Hair follicular keratinocyte (primary cell): ENCODE results near the gene TMTC2. TPM values are rescaled to one million over a fixed set of nuclear protein-coding genes. Genes with fewer than 3 reads are reported as not detected.

Source experiments
- total RNA-seq: library from RNA; depleted of rRNA; stranded (reverse); fragments of >200 nt; gene quantifications from 2 replicates; pipeline ENCODE4 v1.2.3, GENCODE V29; 2015

Gene TMTC2
- total RNA-seq = 2.4 and 3.1 TPM in 2 replicates

DNA sequence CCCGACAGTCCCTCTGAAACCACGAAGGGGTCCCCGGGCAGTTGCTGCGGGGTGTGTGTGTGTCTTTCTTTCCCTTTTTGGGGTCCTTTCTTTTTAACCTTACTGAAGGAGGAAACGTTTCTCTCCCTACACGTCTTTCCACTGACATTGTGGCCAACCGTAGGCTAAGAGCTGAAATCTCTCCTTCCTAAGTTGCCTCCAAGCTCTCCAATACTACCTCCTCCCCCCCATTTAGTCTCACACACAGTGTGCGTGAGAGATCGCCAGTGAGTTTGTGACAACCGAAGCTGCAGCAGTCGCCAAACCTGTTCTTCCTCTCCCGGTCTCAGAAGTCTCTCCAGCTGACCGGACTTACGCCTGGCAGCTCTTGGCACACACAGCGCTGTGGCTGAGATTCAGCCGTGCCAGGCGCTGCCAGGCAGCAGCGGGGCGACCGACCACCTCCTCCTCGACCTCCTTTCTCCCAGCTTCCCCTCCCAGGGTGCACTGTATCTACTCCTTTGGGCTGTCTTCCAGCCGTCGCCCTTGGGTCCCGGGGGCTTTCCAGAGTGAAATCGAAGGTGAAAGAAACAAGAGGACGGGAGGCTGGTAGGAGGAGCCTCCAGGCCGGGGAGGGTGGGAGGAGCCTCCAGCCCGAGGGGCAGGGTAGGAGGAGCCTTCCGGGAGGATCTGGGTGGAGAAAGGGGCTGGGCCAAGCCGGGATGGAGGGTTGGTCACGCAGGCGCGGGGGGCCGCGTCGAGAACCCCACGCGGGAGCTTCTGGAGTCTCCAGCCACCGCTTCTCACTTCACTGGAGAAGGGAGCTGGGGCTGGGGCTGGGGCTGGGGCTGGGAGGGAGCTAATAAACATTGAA is at the start of gene TMTC2:
TSS of gene TMTC2 (plus strand) at position 739 of the 853 bp plus-strand sequence.

